Spleen (tissue), 7 donors: ENCODE data around the gene USP30.

ENCODE experiments used
- CTCF ChIP-seq, 11 experiments: fragments of 200-600 bp in 7 of 11; fragments of 450-650 bp in 4 of 11; sonication (generic) in 4 of 11; IDR thresholded peaks in 8 of 11; conservative IDR thresholded peaks in 3 of 11; 1 replicate in 7 of 11; 2 replicates in 4 of 11; pipeline versions ENCODE4 v1.4.0 to v1.8.0; 2016 to 2021; ENCODE audit warnings: antibody characterized with exemption in 11 of 11, inconsistent platforms in 4 of 11, mild to moderate bottlenecking in 1 of 11
- POLR2A ChIP-seq, 3 donors: fragments of 450-650 bp; IDR thresholded peaks; one replicate each; pipeline ENCODE4 v1.5.1; 2017; ENCODE audit warnings: antibody characterized with exemption in 3 of 3, mild to moderate bottlenecking in 1 of 3
- donor health status: DM: no; HTN: no; CAD: no; lungs with moderate emphysema.
- donor health status: DM: no; HTN: no; CAD: no.
- donor health status: DM: no; HTN: no; CAD: no.

GRCh38 chr12:109047081-109047805 is 5.1 kb upstream of the USP30 start:
- no peak for TF ChIP-seq POLR2A (IDR thresholded peaks at IDR 0.05)
- TF ChIP-seq CTCF (IDR thresholded peaks at IDR 0.05 in 8 of 11, conservative IDR thresholded peaks at IDR 0.05 in 3 of 11) = no peak
